ENCODE measurements around the gene ACOT13.
"Not testable (repeated sequence)": the region's sequence is repeated elsewhere in the genome, so short reads cannot be mapped to it uniquely, and the experiment has no call there.

Gene ACOT13

GRCh38 chr6:24666641-24667377 lies at the start of gene ACOT13, which contains the start of gene TDP2:
ACOT13 (plus strand) TSS chr6:24667077; CDS start chr6:24667264, 187 bp downstream.
TDP2 (minus strand) TSS chr6:24666899; CDS start chr6:24666862, 37 bp downstream.
- peak; percentile 95 to 96 for DNase-seq

GRCh38 chr6:24619661-24620060 lies 47.2 kb upstream of the ACOT13 start:
- DNase-seq, result no peak

GRCh38 chr6:24620637-24621036 lies 46.2 kb upstream of the ACOT13 start:
- DNase-seq, result no peak

GRCh38 chr6:24621626-24622289 lies 45.1 kb upstream of the ACOT13 start:
- no peak for DNase-seq

GRCh38 chr6:24630856-24631505 lies 35.9 kb upstream of the ACOT13 start:
- DNase-seq, result no peak

- DNase-seq, result no peak
Measured at GRCh38 chr6:24631671-24632070, 35.2 kb upstream of the ACOT13 start.

GRCh38 chr6:24632573-24632972 lies 34.3 kb upstream of the ACOT13 start:
- DNase-seq, result no peak

GRCh38 chr6:24636681-24637080 lies 30.2 kb upstream of the ACOT13 start:
- no peak for DNase-seq

GRCh38 chr6:24640166-24640565 lies 26.7 kb upstream of the ACOT13 start:
- DNase-seq, result no peak

GRCh38 chr6:24640631-24641030 lies 26.2 kb upstream of the ACOT13 start:
- not testable (repeated sequence) for DNase-seq

- no peak for DNase-seq
Measured at GRCh38 chr6:24642061-24642460, 24.8 kb upstream of the ACOT13 start.

GRCh38 chr6:24643920-24644319 lies 23.0 kb upstream of the ACOT13 start:
- DNase-seq, result no peak

GRCh38 chr6:24644377-24644776 lies 22.5 kb upstream of the ACOT13 start:
- no peak for DNase-seq

- DNase-seq, result no peak
Measured at GRCh38 chr6:24646771-24647170, 20.1 kb upstream of the ACOT13 start.

GRCh38 chr6:24648276-24648675 lies 18.6 kb upstream of the ACOT13 start:
- no peak for DNase-seq

- DNase-seq, result no peak
Measured at GRCh38 chr6:24649691-24650090, 17.2 kb upstream of the ACOT13 start.

GRCh38 chr6:24650365-24650764 lies 16.5 kb upstream of the ACOT13 start:
- no peak for DNase-seq

- DNase-seq, result no peak
Measured at GRCh38 chr6:24655215-24655614, 11.7 kb upstream of the ACOT13 start.

GRCh38 chr6:24658573-24659560 lies 8.0 kb upstream of the ACOT13 start:
- no peak for DNase-seq

- no peak for DNase-seq
Measured at GRCh38 chr6:24659561-24659960, 7.3 kb upstream of the ACOT13 start.

GRCh38 chr6:24660105-24660504 lies 6.8 kb upstream of the ACOT13 start:
- no peak for DNase-seq

GRCh38 chr6:24661759-24662158 lies 5.1 kb upstream of the ACOT13 start:
- DNase-seq, result not testable (repeated sequence)

GRCh38 chr6:24662236-24662635 lies 4.6 kb upstream of the ACOT13 start:
- DNase-seq, result no peak

Data from SW 1271 (cell line).